HUES64 (cell line): ENCODE results near the gene ARHGEF28.

Source experiments
- H3K27ac ChIP-seq: 2 replicates; pipeline ENCODE4 v1.7.0; 2013; ENCODE audit warnings: low read depth, low read length, inconsistent platforms
- H3K27me3 ChIP-seq: 2 replicates; pipeline ENCODE4 v1.6.1; 2013; ENCODE audit warnings: mild to moderate bottlenecking, low read length; ENCODE audit not compliant: insufficient read depth
- H3K36me3 ChIP-seq: 2 replicates; pipeline ENCODE4 v1.6.1; 2013; ENCODE audit warnings: mild to moderate bottlenecking, low read length; ENCODE audit not compliant: insufficient read depth
- H3K4me1 ChIP-seq: 2 replicates; pipeline ENCODE4 v1.6.1; 2013; ENCODE audit warnings: mild to moderate bottlenecking, low read length, moderate library complexity; ENCODE audit not compliant: insufficient read depth
- H3K4me3 ChIP-seq: 2 replicates; pipeline ENCODE4 v1.5.1; 2013; ENCODE audit warnings: mild to moderate bottlenecking, low read length, moderate library complexity
- H3K9ac ChIP-seq: 2 replicates; pipeline ENCODE4 v1.6.1; 2013; ENCODE audit warnings: mild to moderate bottlenecking, low read depth, low read length
- H3K9me3 ChIP-seq: 2 replicates; pipeline ENCODE4 v1.6.1; 2013; ENCODE audit warnings: low read depth, low read length; ENCODE audit not compliant: insufficient read depth
- WGBS: fragments of 150-250, 120-280 bp; methylation state at CpG from one replicate; pipeline ENCODE4 v1.1.7; 2013; ENCODE audit warnings: missing lambda C conversion rate; 5-methylcytosine and 5-hydroxymethylcytosine counted together

The ARHGEF28 gene

DNA sequence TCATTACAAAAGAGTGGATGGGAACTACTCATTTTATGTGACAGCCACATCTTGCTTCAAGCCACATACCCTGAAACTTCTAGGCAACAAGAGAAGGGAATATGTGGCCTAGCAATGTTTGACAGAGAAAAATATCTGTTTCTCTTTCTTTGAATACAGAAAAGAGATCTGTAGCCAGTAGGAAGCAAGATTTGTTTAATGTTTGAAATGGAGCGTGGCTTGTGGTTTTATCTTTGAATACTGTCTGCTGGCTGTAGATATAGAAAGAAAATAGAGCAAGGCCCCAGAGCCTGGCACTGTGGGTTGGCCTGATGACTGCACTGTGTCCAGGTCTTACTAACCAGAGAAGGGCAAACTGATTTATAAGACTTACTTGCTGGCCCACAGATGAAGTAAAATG, 133.8 kb downstream of the ARHGEF28 start:
- Histone ChIP-seq H3K36me3 (no peaks in the 10 kb centered on the region), H3K27me3 (no peaks in the 10 kb centered on the region), H3K4me3 (no peak overlapping the region), H3K27ac (no peak overlapping the region), H3K4me1 (no peaks in the 10 kb centered on the region), H3K9me3 (no peaks in the 10 kb centered on the region), H3K9ac (no peak overlapping the region)
- WGBS = 96% methylated on average over 1 of the region's 1 CpG

DNA sequence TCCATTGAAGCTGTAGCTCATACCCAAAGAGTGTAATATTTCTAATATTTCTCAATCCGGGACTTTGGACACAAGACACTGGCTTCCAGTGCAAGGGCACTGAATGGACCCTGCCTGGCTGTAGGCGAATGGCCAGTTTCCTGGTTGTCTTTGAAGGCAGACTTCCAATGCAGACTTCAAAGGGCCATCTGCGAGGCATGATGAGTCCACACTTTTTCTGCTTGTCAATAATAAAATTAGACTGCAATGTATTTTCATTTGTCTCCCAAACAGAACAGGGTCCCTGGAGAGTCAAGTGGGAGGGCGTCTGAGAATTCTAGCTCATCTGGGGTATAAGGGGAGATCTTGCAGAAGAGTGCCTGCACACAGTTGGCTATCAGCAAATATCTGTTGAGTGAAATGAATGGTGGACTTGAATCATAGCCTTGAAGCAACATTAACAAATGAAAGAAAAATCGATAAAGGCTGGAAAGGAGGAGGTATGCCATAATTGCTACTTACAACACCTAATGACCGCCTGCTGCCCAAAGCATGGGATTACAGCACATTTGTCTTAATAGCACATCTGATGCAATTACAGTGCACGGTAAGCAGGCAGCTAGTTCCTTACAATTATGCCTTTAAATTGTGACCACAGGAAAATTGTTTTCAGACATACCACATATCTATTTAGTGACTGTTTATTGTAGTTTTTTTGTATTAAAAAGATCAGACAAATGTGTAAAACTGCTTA, 137.5 kb downstream of the ARHGEF28 start:
- H3K27ac ChIP-seq = no peak overlapping the region
- no peaks in the 10 kb centered on the region for H3K27me3 ChIP-seq
- peaks cover 10% of the 10 kb centered on the region for H3K9me3 ChIP-seq
- 96% methylated on average over 7 of the region's 7 CpGs for WGBS
- no peaks in the 10 kb centered on the region for H3K4me1 ChIP-seq
- no peaks in the 10 kb centered on the region for H3K36me3 ChIP-seq
- no peak overlapping the region for H3K9ac ChIP-seq
- no peak overlapping the region for H3K4me3 ChIP-seq

DNA sequence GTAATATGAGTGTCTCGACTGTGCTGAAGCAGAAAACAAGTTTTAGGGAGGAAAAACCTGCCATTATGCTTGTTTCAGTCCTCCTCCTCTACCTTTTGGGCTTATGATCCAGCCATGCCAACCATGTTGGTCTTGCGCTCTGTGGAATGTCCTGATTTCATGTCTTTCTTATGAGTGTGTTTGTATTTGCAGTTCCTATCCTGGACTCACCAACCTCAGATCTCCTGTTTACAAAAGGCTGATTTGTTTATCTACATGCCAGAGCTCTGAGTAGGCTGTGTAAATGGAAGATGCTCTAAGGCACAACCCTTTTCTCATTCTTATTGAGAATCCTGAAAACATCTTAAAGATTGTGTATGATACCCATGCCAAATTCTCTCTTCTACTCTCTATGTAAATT, 138.6 kb downstream of the ARHGEF28 start:
- no peaks in the 10 kb centered on the region for H3K4me1 ChIP-seq
- H3K9ac ChIP-seq = no peak overlapping the region
- no peaks in the 10 kb centered on the region for H3K27me3 ChIP-seq
- no peak overlapping the region for H3K4me3 ChIP-seq
- H3K36me3 ChIP-seq = no peaks in the 10 kb centered on the region
- no peak overlapping the region for H3K27ac ChIP-seq
- WGBS = 83% methylated on average over 2 of the region's 2 CpGs
- H3K9me3 ChIP-seq = peaks cover 10% of the 10 kb centered on the region

DNA sequence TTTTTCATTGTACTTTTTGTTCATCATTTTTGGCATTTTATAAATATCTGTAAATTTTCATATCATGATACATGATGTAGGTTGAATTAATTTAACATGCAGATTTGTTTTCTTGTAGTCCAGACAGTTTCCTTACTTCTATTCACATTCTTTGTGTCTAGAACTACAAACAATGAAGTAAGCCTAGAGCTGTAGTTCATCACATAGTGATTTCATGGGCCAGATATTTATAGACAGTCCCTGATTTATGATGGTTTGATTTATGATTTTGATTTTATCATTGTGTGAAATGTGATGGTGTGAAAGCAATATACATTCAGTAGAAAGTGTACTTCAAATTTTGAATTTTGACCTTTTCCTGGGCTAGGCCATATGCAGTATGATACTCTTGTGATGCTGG, 139.0 kb downstream of the ARHGEF28 start:
- Histone ChIP-seq H3K4me1 (no peaks in the 10 kb centered on the region), H3K27ac (no peak overlapping the region), H3K27me3 (no peaks in the 10 kb centered on the region), H3K4me3 (no peak overlapping the region), H3K9ac (no peak overlapping the region), H3K9me3 (peaks cover 10% of the 10 kb centered on the region), H3K36me3 (no peaks in the 10 kb centered on the region)

DNA sequence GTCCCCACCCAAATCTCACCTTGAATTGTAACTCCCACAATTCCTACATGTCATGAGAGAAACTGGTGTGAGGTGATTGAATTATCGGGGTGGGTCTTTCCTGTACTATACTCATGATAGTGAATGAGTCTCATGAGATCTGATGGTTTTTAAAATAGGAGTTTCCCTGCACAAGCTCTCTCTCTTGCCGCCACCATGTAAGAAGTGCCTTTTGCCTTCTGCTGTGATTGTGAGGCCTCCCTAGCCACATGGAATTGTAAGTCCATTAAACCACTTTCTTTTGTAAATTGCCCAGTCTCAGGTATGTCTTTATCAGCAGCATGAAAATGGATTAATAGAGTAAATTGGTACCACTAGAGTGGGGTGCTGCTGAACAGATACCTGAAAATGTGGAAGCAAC, 140.9 kb downstream of the ARHGEF28 start:
- WGBS = 92% methylated on average over 2 of the region's 2 CpGs
- Histone ChIP-seq H3K27me3 (no peaks in the 10 kb centered on the region), H3K36me3 (no peaks in the 10 kb centered on the region), H3K27ac (no peak overlapping the region), H3K4me1 (no peaks in the 10 kb centered on the region), H3K9ac (no peak overlapping the region), H3K9me3 (peaks cover 10% of the 10 kb centered on the region), H3K4me3 (no peak overlapping the region)

DNA sequence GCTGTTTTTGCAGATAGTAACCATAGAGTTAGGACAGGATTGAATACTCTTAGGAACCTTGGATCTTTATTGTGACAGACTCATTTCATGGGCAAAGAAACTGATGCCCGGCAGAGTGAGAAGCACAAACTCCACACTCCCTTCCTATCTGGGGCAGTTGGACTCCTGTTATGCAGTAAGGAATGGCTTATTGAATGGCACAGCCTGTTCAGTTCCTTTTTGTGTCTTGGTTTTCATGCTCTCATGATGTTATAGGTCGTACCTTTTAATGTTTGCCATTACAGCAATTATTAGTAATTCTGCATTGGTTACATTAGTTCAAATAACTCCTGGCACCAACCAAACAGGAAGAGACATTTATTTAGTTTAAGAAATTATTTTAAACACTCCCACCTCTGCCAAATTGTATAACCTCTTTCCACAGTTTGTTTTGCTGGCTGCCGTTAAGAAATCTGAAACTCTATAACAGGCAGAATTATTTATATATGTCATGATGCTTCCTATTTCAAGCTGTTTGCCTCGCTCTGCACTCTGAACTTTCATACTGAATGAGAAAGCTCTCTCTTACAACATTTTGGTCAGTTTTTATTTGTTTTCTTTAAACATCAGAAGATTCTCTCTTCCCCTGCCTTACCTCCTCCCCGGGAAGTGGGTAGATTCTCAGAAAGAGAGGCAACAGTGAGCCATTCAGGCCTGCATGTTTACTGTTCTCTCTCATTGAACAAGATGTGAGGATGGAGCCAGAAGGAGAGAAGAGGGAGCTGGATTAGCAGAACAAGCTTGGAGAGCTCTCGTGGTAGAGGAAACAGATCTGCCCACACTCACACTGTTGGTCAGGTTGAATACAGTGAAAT, 144.4 kb downstream of the ARHGEF28 start:
- WGBS = 87% methylated on average over 4 of the region's 6 CpGs
- Histone ChIP-seq H3K4me1 (no peaks in the 10 kb centered on the region), H3K4me3 (no peak overlapping the region), H3K36me3 (no peaks in the 10 kb centered on the region), H3K9ac (no peak overlapping the region), H3K27ac (no peak overlapping the region), H3K9me3 (peaks cover 10% of the 10 kb centered on the region), H3K27me3 (no peaks in the 10 kb centered on the region)

DNA sequence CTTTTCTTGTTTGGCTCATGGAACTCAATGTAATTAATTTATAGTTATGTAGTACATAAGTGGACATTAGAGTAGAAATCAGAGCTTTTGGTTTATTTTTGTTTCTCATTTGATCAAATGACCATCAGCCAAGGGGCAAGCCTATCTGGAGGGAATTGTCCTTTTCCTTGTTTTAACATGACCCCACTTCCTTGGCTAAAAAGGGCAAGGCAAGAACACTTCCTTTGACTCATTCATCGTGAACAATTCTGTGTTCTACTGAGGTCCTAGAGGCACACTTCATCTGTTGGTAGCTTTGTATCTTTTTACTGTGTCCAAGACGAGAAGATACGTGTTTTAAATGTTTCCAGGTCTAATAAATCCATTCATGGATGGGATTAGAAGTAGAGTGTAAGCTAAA, 148.9 kb downstream of the ARHGEF28 start:
- H3K4me1 ChIP-seq = no peaks in the 10 kb centered on the region
- no peak overlapping the region for H3K27ac ChIP-seq
- H3K36me3 ChIP-seq = no peaks in the 10 kb centered on the region
- no peaks in the 10 kb centered on the region for H3K9me3 ChIP-seq
- H3K27me3 ChIP-seq = no peaks in the 10 kb centered on the region
- 95% methylated on average over 3 of the region's 3 CpGs for WGBS
- H3K4me3 ChIP-seq = no peak overlapping the region
- H3K9ac ChIP-seq = no peak overlapping the region

DNA sequence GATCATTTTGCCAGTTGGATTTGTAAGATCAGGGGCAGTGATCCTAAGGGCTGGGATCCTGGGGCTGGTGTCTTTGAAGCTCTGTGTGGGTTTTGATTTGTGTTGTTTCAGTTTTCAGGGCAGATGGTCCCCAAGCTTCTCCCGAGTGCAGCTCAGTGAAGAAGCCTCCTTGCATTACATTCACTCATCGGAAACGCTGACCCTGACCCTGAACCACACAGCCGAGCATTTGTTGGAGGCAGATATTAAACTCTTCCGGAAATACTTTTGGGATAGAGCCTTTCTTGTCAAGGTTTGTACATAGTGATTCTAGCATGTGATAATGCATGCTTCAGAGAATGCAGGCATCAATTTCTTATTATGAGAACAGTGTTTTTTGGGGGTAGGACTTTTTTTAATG, 150.4 kb downstream of the ARHGEF28 start:
- Histone ChIP-seq H3K9ac (no peak overlapping the region), H3K4me3 (no peak overlapping the region), H3K27me3 (no peaks in the 10 kb centered on the region), H3K36me3 (no peaks in the 10 kb centered on the region), H3K4me1 (no peaks in the 10 kb centered on the region), H3K9me3 (no peaks in the 10 kb centered on the region), H3K27ac (no peak overlapping the region)
- 92% methylated on average over 5 of the region's 5 CpGs for WGBS

DNA sequence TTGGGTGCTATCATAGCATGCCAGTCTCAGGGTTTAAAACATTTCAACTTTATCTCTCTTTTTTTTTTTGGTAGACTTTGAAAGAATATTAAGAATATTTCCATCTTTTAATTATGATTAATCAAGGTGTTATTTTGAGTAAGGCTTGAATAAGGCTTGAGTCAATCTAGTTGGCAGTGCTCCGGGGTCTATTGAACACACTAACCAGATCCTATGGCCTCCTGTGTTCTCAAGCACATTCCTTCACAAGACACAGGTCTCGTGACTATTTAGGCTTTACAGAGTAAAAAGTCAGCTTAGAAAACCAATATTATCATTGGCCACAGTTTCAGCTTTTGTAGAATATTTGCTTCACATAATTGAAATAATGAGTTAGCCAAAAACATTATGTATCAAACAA, 151.2 kb downstream of the ARHGEF28 start:
- Histone ChIP-seq H3K9ac (no peak overlapping the region), H3K27ac (no peak overlapping the region), H3K27me3 (no peaks in the 10 kb centered on the region), H3K4me1 (no peaks in the 10 kb centered on the region), H3K9me3 (no peaks in the 10 kb centered on the region), H3K4me3 (no peak overlapping the region), H3K36me3 (no peaks in the 10 kb centered on the region)
- 97% methylated on average over 2 of the region's 2 CpGs for WGBS

DNA sequence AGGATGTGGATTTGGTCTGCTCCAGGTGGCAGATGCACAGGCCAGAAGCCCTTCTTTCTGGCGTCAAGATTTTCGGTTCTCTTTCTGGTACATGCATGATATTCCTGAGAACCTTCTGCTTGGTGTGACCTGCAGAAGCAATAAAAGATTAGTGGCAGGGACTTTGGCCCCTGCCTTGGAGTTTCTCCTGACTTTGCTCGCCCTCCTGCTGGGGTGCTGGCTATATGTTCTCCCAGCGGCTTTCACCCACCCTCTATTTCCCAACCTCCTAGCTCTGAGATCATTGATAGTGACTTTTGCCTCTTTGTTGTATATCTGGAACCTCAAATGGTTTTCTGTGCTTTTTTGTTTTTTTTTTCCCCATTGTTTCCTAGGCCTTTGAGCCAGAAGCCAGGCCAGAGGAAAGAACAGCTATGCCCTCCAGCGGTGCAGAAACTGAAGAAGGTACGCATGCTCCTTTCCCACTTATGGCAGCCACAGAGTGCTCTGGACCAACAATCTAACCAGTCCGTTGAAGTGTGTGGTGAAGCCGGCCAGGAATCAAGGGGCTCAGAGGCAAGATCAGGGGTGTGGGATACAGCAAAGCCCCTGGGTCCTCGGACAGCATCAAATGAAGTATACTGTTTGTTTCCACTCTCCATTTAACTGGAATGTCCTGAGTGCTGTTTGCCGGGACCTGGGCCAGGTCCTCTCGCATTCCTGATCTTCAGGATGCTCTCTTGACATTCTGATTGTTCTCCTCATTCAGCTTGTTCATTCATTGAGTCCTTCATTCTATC, 154.5 kb downstream of the ARHGEF28 start:
- Histone ChIP-seq H3K27ac (no peak overlapping the region), H3K36me3 (no peaks in the 10 kb centered on the region), H3K9ac (no peak overlapping the region), H3K9me3 (no peaks in the 10 kb centered on the region), H3K4me1 (no peaks in the 10 kb centered on the region), H3K4me3 (no peak overlapping the region), H3K27me3 (no peaks in the 10 kb centered on the region)
- WGBS = 94% methylated on average over 11 of the region's 11 CpGs

DNA sequence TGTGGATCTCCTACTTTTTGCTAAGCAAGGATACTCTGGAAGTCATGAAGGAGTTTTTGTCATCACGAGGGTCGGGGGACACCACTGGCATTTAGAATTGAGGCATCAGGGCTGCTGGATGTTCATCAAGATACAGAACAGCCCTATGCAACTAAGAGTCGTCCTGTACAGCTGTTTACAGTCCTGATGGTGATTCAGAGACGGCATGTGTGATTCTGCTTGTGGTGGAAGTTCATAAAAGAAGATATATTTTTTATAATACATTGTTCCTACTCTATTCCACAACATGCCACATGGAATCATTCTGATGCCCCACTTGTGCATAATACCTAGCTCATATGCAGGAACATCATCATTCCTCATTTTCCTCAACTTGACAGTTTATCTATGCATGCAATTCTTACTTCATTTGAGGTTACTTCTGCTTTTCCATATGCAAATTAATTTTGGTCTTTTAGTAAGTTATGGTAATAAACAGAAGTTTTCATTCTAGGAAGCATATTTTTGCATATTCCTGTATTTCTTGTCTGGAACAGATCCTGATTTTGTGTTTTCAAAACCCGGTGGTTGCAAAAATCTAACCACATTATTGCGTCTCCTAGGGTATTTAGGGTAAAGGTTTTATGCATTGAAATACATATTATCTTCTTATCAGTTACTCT, 155.2 kb downstream of the ARHGEF28 start:
- no peaks in the 10 kb centered on the region for H3K9me3 ChIP-seq
- no peaks in the 10 kb centered on the region for H3K36me3 ChIP-seq
- no peak overlapping the region for H3K27ac ChIP-seq
- no peaks in the 10 kb centered on the region for H3K4me1 ChIP-seq
- H3K27me3 ChIP-seq = no peaks in the 10 kb centered on the region
- H3K4me3 ChIP-seq = no peak overlapping the region
- 92% methylated on average over 4 of the region's 6 CpGs for WGBS
- H3K9ac ChIP-seq = no peak overlapping the region
